NCI-H446 treated with DMSO at 0.1 percent for 48 hours (cell line): ENCODE data around the gene CPNE2.
"Not testable (repeated sequence)": the region's sequence is repeated elsewhere in the genome, so short reads cannot be mapped to it uniquely, and the experiment has no call there.

Source experiments
- DNase-seq: peaks from one replicate; lab custom pipeline; 2025; lab: John Stamatoyannopoulos, UW

Gene CPNE2

GRCh38 chr16:57098188-57098841 is 5.9 kb downstream of the CPNE2 start:
- no peak for DNase-seq

GRCh38 chr16:57099965-57100364 is 7.6 kb downstream of the CPNE2 start:
- DNase-seq: not testable (repeated sequence)

- no peak for DNase-seq
Observed at GRCh38 chr16:57100445-57100844, 8.1 kb downstream of the CPNE2 start.

- DNase-seq: no peak
Observed at GRCh38 chr16:57102888-57103851, 10.8 kb downstream of the CPNE2 start.

GRCh38 chr16:57104706-57105105 is 12.3 kb downstream of the CPNE2 start:
- no peak for DNase-seq

GRCh38 chr16:57105184-57105583 is 12.8 kb downstream of the CPNE2 start:
- no peak for DNase-seq

GRCh38 chr16:57106767-57107166 is 14.4 kb downstream of the CPNE2 start:
- no peak for DNase-seq

- DNase-seq: no peak
Observed at GRCh38 chr16:57107321-57107922, 15.0 kb downstream of the CPNE2 start.

GRCh38 chr16:57108432-57108831 is 16.0 kb downstream of the CPNE2 start:
- no peak for DNase-seq

GRCh38 chr16:57109259-57110105 is 17.1 kb downstream of the CPNE2 start:
- not testable (repeated sequence) for DNase-seq

- no peak for DNase-seq
Observed at GRCh38 chr16:57110937-57111336, 18.6 kb downstream of the CPNE2 start.

- no peak for DNase-seq
Observed at GRCh38 chr16:57111420-57111819, 19.0 kb downstream of the CPNE2 start.

GRCh38 chr16:57112403-57113041 is 20.1 kb downstream of the CPNE2 start:
- DNase-seq: no peak

- DNase-seq: no peak
Observed at GRCh38 chr16:57113042-57113453, 20.7 kb downstream of the CPNE2 start.

- DNase-seq: no peak
Observed at GRCh38 chr16:57113664-57114063, 21.3 kb downstream of the CPNE2 start.

- no peak for DNase-seq
Observed at GRCh38 chr16:57115168-57115513, 22.8 kb downstream of the CPNE2 start.

GRCh38 chr16:57115514-57116182 is 23.3 kb downstream of the CPNE2 start:
- DNase-seq: peak; percentile 7

- DNase-seq: no peak
Observed at GRCh38 chr16:57118461-57119084, 26.2 kb downstream of the CPNE2 start.

GRCh38 chr16:57123216-57123973 is 31.0 kb downstream of the CPNE2 start:
- no peak for DNase-seq
